ENCODE results near the gene FLOT2. TPM values are rescaled to one million over a fixed set of nuclear protein-coding genes. Genes with fewer than 3 reads are reported as not detected.
"Not testable (repeated sequence)": the region's sequence is repeated elsewhere in the genome, so short reads cannot be mapped to it uniquely, and the experiment has no call there.

Gene FLOT2
- total RNA-seq, 1 donor, result 35.1 TPM

GRCh38 chr17:28880572-28880945 lies 17.0 kb downstream of the FLOT2 start:
- no peak for DNase-seq (ENCODE audit: insufficient read length, low spot score, missing footprints)
- H3K4me3 ChIP-seq (ENCODE audit: insufficient read depth, low read length), result no peak overlapping the region
- TF ChIP-seq CTCF (IDR thresholded peaks at IDR 0.05; ENCODE audit: extremely low read depth, low read depth, low read length), result no peak
- no peak overlapping the region for H2AFZ ChIP-seq (ENCODE audit: low read length)
- no peaks in the 10 kb centered on the region for H3K79me2 ChIP-seq (ENCODE audit: insufficient read depth, low read length)
- H3K36me3 ChIP-seq (ENCODE audit: insufficient read depth, low read length), result peaks cover 33% of the 10 kb centered on the region
- no peak overlapping the region for H3K27ac ChIP-seq (ENCODE audit: low read depth, low read length)
- no peaks in the 10 kb centered on the region for H3K9me3 ChIP-seq (ENCODE audit: low read depth, low read length)
- no peaks in the 10 kb centered on the region for H3K27me3 ChIP-seq (ENCODE audit: insufficient read depth, low read length)
- no peaks in the 10 kb centered on the region for H4K20me1 ChIP-seq (ENCODE audit: insufficient read depth, low read length)
- H3K4me2 ChIP-seq (ENCODE audit: insufficient read depth, low read length), result no peak overlapping the region
- H3K4me1 ChIP-seq (ENCODE audit: insufficient read depth, low read length), result no peaks in the 10 kb centered on the region

- Histone ChIP-seq H3K27ac (ENCODE audit: low read depth, low read length) (no peak overlapping the region), H2AFZ (ENCODE audit: low read length) (no peak overlapping the region), H4K20me1 (ENCODE audit: insufficient read depth, low read length) (no peaks in the 10 kb centered on the region), H3K27me3 (ENCODE audit: insufficient read depth, low read length) (no peaks in the 10 kb centered on the region), H3K4me3 (ENCODE audit: insufficient read depth, low read length) (no peak overlapping the region), H3K4me1 (ENCODE audit: insufficient read depth, low read length) (no peaks in the 10 kb centered on the region), H3K9me3 (ENCODE audit: low read depth, low read length) (no peaks in the 10 kb centered on the region), H3K36me3 (ENCODE audit: insufficient read depth, low read length) (peaks cover 33% of the 10 kb centered on the region), H3K4me2 (ENCODE audit: insufficient read depth, low read length) (no peak overlapping the region), H3K79me2 (ENCODE audit: insufficient read depth, low read length) (no peaks in the 10 kb centered on the region)
- peak; percentile 38 for DNase-seq (ENCODE audit: insufficient read length, low spot score, missing footprints)
- TF ChIP-seq CTCF (IDR thresholded peaks at IDR 0.05; ENCODE audit: extremely low read depth, low read depth, low read length), result no peak
Observed at GRCh38 chr17:28879886-28880571, 17.5 kb downstream of the FLOT2 start.

- DNase-seq (ENCODE audit: insufficient read length, low spot score, missing footprints), result peak; percentile 90
- peak; percentile 49 for TF ChIP-seq CTCF (IDR thresholded peaks at IDR 0.05; ENCODE audit: extremely low read depth, low read depth, low read length)
Observed at GRCh38 chr17:28878981-28879380, 18.6 kb downstream of the FLOT2 start.

GRCh38 chr17:28878158-28878910 lies 19.2 kb downstream of the FLOT2 start:
- no peaks in the 10 kb centered on the region for H3K9me3 ChIP-seq (ENCODE audit: low read depth, low read length)
- peak; percentile 42 for DNase-seq (ENCODE audit: insufficient read length, low spot score, missing footprints)
- no peaks in the 10 kb centered on the region for H3K4me1 ChIP-seq (ENCODE audit: insufficient read depth, low read length)
- H3K27me3 ChIP-seq (ENCODE audit: insufficient read depth, low read length), result no peaks in the 10 kb centered on the region
- no peak overlapping the region for H3K4me2 ChIP-seq (ENCODE audit: insufficient read depth, low read length)
- H3K4me3 ChIP-seq (ENCODE audit: insufficient read depth, low read length), result no peak overlapping the region
- TF ChIP-seq CTCF (IDR thresholded peaks at IDR 0.05; ENCODE audit: extremely low read depth, low read depth, low read length), result no peak
- H3K36me3 ChIP-seq (ENCODE audit: insufficient read depth, low read length), result peaks cover 29% of the 10 kb centered on the region
- H3K79me2 ChIP-seq (ENCODE audit: insufficient read depth, low read length), result no peaks in the 10 kb centered on the region
- no peaks in the 10 kb centered on the region for H4K20me1 ChIP-seq (ENCODE audit: insufficient read depth, low read length)
- H3K27ac ChIP-seq (ENCODE audit: low read depth, low read length), result no peak overlapping the region
- no peak overlapping the region for H2AFZ ChIP-seq (ENCODE audit: low read length)

More at GRCh38 chr17:28878981-28879380, 18.6 kb downstream of the FLOT2 start:
- Histone ChIP-seq H3K27me3 (ENCODE audit: insufficient read depth, low read length) (no peaks in the 10 kb centered on the region), H3K4me3 (ENCODE audit: insufficient read depth, low read length) (no peak overlapping the region), H2AFZ (ENCODE audit: low read length) (no peak overlapping the region), H3K36me3 (ENCODE audit: insufficient read depth, low read length) (peaks cover 33% of the 10 kb centered on the region), H3K27ac (ENCODE audit: low read depth, low read length) (no peak overlapping the region), H3K4me1 (ENCODE audit: insufficient read depth, low read length) (no peaks in the 10 kb centered on the region), H4K20me1 (ENCODE audit: insufficient read depth, low read length) (no peaks in the 10 kb centered on the region), H3K9me3 (ENCODE audit: low read depth, low read length) (no peaks in the 10 kb centered on the region), H3K79me2 (ENCODE audit: insufficient read depth, low read length) (no peaks in the 10 kb centered on the region), H3K4me2 (ENCODE audit: insufficient read depth, low read length) (no peak overlapping the region)

- DNase-seq (ENCODE audit: insufficient read length, low spot score, missing footprints); H4K20me1 ChIP-seq (ENCODE audit: insufficient read depth, low read length); H3K4me2 ChIP-seq (ENCODE audit: insufficient read depth, low read length); H3K4me3 ChIP-seq (ENCODE audit: insufficient read depth, low read length); H3K27me3 ChIP-seq (ENCODE audit: insufficient read depth, low read length); H2AFZ ChIP-seq (ENCODE audit: low read length); H3K79me2 ChIP-seq (ENCODE audit: insufficient read depth, low read length); H3K27ac ChIP-seq (ENCODE audit: low read depth, low read length); H3K9me3 ChIP-seq (ENCODE audit: low read depth, low read length); H3K4me1 ChIP-seq (ENCODE audit: insufficient read depth, low read length): not testable (repeated sequence)
- H3K36me3 ChIP-seq (ENCODE audit: insufficient read depth, low read length), result peaks cover 19% of the 10 kb centered on the region
Observed at GRCh38 chr17:28877150-28877711, 20.3 kb downstream of the FLOT2 start.
